Endothelial cell of umbilical vein (primary cell): ENCODE data around the gene OR51E2. TPM values are rescaled to one million over a fixed set of nuclear protein-coding genes. Genes with fewer than 3 reads are reported as not detected.

ENCODE experiments used
- BruUV-seq: library from RNA; stranded (reverse); fragments of 400-500 nt; replicated peaks from 2 replicates; lab custom pipeline; 2021; lab: Mats Ljungman, UMichigan
- CTCF ChIA-PET: fragments of 300-600, 350-600 bp; sonication (Branson Sonifier 250); formaldehyde crosslinking; loops from one replicate; lab custom pipeline; 2021; ENCODE audit warnings: antibody characterized with exemption, inconsistent platforms; lab: Charles Lee
- POLR2A ChIA-PET: fragments of 300-600, 350-600 bp; sonication (Branson Sonifier 250); formaldehyde crosslinking; loops from one replicate; lab custom pipeline; 2021; ENCODE audit warnings: antibody characterized with exemption, inconsistent platforms; lab: Charles Lee
- DNase-seq: peaks from one replicate; pipeline ENCODE4 v3.0.0-alpha.2; 2011; ENCODE audit warnings: low read depth, low spot score
- FAIRE-seq: peaks from 2 replicates; lab custom pipeline; 2011; peaks lifted over from hg19 to GRCh38; lab: Jason Lieb, UNC
- H2AFZ ChIP-seq: 2 replicates; pipeline ENCODE4 v1.6.0; 2012; ENCODE audit warnings: low read depth, low read length, control low read depth, inconsistent platforms
- H3K27ac ChIP-seq: 2 replicates; pipeline ENCODE4 v1.5.1; 2011; ENCODE audit warnings: low read depth, mild to moderate bottlenecking, control low read depth, low read length, moderate library complexity; ENCODE audit not compliant: insufficient read depth
- H3K27me3 ChIP-seq, 2 experiments: 2 replicates each; pipeline versions ENCODE4 v1.6.0 to v1.6.1; 2011; ENCODE audit warnings: low read length in 2 of 2, mixed read lengths in 1 of 2; ENCODE audit not compliant: control insufficient read depth in 2 of 2, insufficient read depth in 2 of 2
- H3K36me3 ChIP-seq, 2 experiments: 2 replicates in 1 of 2; 3 replicates in 1 of 2; pipeline ENCODE4 v1.5.1; 2011; ENCODE audit warnings: low read length in 2 of 2, mild to moderate bottlenecking in 1 of 2, moderate library complexity in 1 of 2; ENCODE audit not compliant: control insufficient read depth in 2 of 2, insufficient read depth in 2 of 2; ENCODE audit errors: extremely low read depth in 1 of 2
- H3K4me1 ChIP-seq: 3 replicates; pipeline ENCODE4 v1.5.1; 2011; ENCODE audit warnings: mild to moderate bottlenecking, low read length; ENCODE audit not compliant: control insufficient read depth, insufficient read depth; ENCODE audit errors: extremely low read depth
- H3K4me2 ChIP-seq: 2 replicates; pipeline ENCODE4 v1.6.1; 2011; ENCODE audit warnings: low read length, control low read depth, mixed read lengths; ENCODE audit not compliant: insufficient read depth
- H3K4me3 ChIP-seq, 3 experiments: fragments of 200-600 bp in 1 of 3; sonication (generic), shearing (Covaris generic) in 1 of 3; replicated peaks in 1 of 3; 2 replicates each; pipeline ENCODE4 v1.5.1; 2011 to 2016; ENCODE audit warnings: control low read depth in 3 of 3, low read length in 3 of 3, mild to moderate bottlenecking in 2 of 3, inconsistent platforms in 1 of 3, low read depth in 1 of 3, moderate library complexity in 1 of 3; ENCODE audit not compliant: insufficient read depth in 1 of 3
- H3K79me2 ChIP-seq: 2 replicates; pipeline ENCODE4 v1.6.0; 2012; ENCODE audit warnings: low read length, inconsistent platforms; ENCODE audit not compliant: control insufficient read depth, insufficient read depth
- H3K9ac ChIP-seq: replicated peaks from 2 replicates; pipeline ENCODE3; 2011; ENCODE audit warnings: low read length, control low read depth; ENCODE audit not compliant: insufficient read depth; ENCODE audit errors: extremely low read depth
- H3K9me1 ChIP-seq: replicated peaks from 3 replicates; pipeline ENCODE4 v1.6.0; 2011; ENCODE audit warnings: mild to moderate bottlenecking, low read length; ENCODE audit not compliant: control insufficient read depth, insufficient read depth; ENCODE audit errors: extremely low read depth
- H3K9me3 ChIP-seq: replicated peaks from 2 replicates; pipeline ENCODE4 v1.5.1; 2012; ENCODE audit warnings: low read length, inconsistent platforms; ENCODE audit not compliant: control insufficient read depth, insufficient read depth
- H4K20me1 ChIP-seq: replicated peaks from 2 replicates; pipeline ENCODE3; 2011; ENCODE audit warnings: mild to moderate bottlenecking, low read length; ENCODE audit not compliant: control insufficient read depth, insufficient read depth; ENCODE audit errors: extremely low read depth
- CTCF ChIP-seq, 2 donors: IDR thresholded peaks; 1 replicate in 1 of 2; 2 replicates in 1 of 2; pipeline ENCODE4 v1.5.1; 2011; ENCODE audit warnings: low read length in 2 of 2, mild to moderate bottlenecking in 2 of 2, moderate library complexity in 2 of 2, control low read depth in 1 of 2, inconsistent platforms in 1 of 2, low read depth in 1 of 2; ENCODE audit not compliant: insufficient read depth in 1 of 2; ENCODE audit errors: extremely low read depth in 1 of 2
- EZH2 ChIP-seq: IDR thresholded peaks from 2 replicates; pipeline ENCODE4 v1.6.1; 2012; ENCODE audit warnings: borderline replicate concordance, low read depth, mild to moderate bottlenecking, moderate library complexity, low read length, inconsistent platforms; ENCODE audit not compliant: severe bottlenecking
- FOS ChIP-seq: IDR thresholded peaks from 2 replicates; pipeline ENCODE4 v1.6.1; 2011; ENCODE audit warnings: mild to moderate bottlenecking, low read length, moderate library complexity, borderline replicate concordance; ENCODE audit not compliant: insufficient read depth
- GATA2 ChIP-seq: IDR thresholded peaks from 2 replicates; pipeline ENCODE4 v1.7.0; 2011; ENCODE audit warnings: low read depth, mild to moderate bottlenecking, moderate library complexity, mixed read lengths, low read length; ENCODE audit not compliant: insufficient read length, insufficient read depth
- JUN ChIP-seq: IDR thresholded peaks from 2 replicates; pipeline ENCODE4 v1.6.1; 2011; ENCODE audit warnings: borderline replicate concordance, low read depth; ENCODE audit not compliant: insufficient read length, insufficient read depth
- MAX ChIP-seq: IDR thresholded peaks from 2 replicates; pipeline ENCODE4 v1.6.1; 2011; ENCODE audit not compliant: insufficient read depth, insufficient read length
- MYC ChIP-seq: IDR thresholded peaks from one replicate; pipeline ENCODE4 v1.6.1; 2011; ENCODE audit warnings: mild to moderate bottlenecking, low read depth, low read length
- POLR2A ChIP-seq: IDR thresholded peaks from 2 replicates; pipeline ENCODE4 v1.6.1; 2012; ENCODE audit warnings: low read depth, mild to moderate bottlenecking, control low read depth, low read length
- POLR2AphosphoS5 ChIP-seq: IDR thresholded peaks from 2 replicates; pipeline ENCODE4 v1.6.1; 2012; ENCODE audit warnings: low read depth, mild to moderate bottlenecking, control low read depth, low read length, moderate library complexity; ENCODE audit not compliant: insufficient read depth
- dilution Hi-C: fragments of 300-500 bp; cut with MboI; formaldehyde crosslinking; loops from one replicate; pipeline ENCODE4 v1.15.0; 2019; ENCODE audit warnings: low sequenced_read_pairs; ENCODE audit not compliant: extremely low pct_ligation_motif_present
- intact Hi-C: fragments of 100-400 bp; cut with micrococcal nuclease; formaldehyde crosslinking; loops from one replicate; pipeline ENCODE4 v1.10.0; 2022
- polyA plus RNA-seq, 4 experiments: library from polyadenylated mRNA; depleted of rRNA in 3 of 4; stranded (reverse) in 3 of 4; unstranded in 1 of 4; fragments of >200 nt; gene quantifications; 2 replicates each; pipeline versions ENCODE4 v1.2.1 to v1.2.3, GENCODE V29; 2011 to 2012; ENCODE audit warnings: missing spikeins in 1 of 4
- total RNA-seq: library from RNA; stranded (reverse); gene quantifications from 2 replicates; pipeline ENCODE4 v1.2.3, GENCODE V29; 2021

OR51E2 gene
- total and polyA plus RNA-seq, 2 donors (not counting 3 experiments of a cell fraction or from before 2014, with no cell fraction given) = not detected

GRCh38 chr11:4664183-4664582 is 33.5 kb downstream of the OR51E2 start:
- Histone ChIP-seq H3K4me3 (no peak overlapping the region), H3K36me3 (no peaks in the 10 kb centered on the region), H3K79me2 (no peaks in the 10 kb centered on the region), H2AFZ (no peak overlapping the region), H3K9me3 (no peaks in the 10 kb centered on the region), H3K4me2 (no peak overlapping the region), H3K4me1 (no peaks in the 10 kb centered on the region), H3K27ac (no peak overlapping the region), H3K9ac (no peak overlapping the region), H4K20me1 (no peaks in the 10 kb centered on the region), H3K9me1 (no peaks in the 10 kb centered on the region), H3K27me3 (no peaks in the 10 kb centered on the region)
- intact Hi-C loops (no loop called here), dilution Hi-C loops (no loop called here)
- TF ChIP-seq MYC (no peak), MAX (no peak), EZH2 (no peak), FOS (no peak), POLR2A (no peak), GATA2 (no peak), POLR2AphosphoS5 (no peak), JUN (no peak), CTCF (IDR thresholded peaks at IDR 0.05; ENCODE audit: extremely low read depth in 1 of 2, insufficient read depth in 1 of 2, low read depth in 1 of 2, low read length in 2 of 2) (no peak)
- FAIRE-seq (no peak), DNase-seq (no peak)
- ChIA-PET CTCF (no interaction called here), POLR2A (no interaction called here)
- BruUV-seq = no TSS peak
